Colonic mucosa (tissue), 4 donors: Measurements from ENCODE around the gene SRSF9. TPM values are rescaled to one million over a fixed set of nuclear protein-coding genes. Genes with fewer than 3 reads are reported as not detected.
"Not testable (repeated sequence)": the region's sequence is repeated elsewhere in the genome, so short reads cannot be mapped to it uniquely, and the experiment has no call there.

Experiments used
- DNase-seq: peaks from one replicate; pipeline ENCODE4 v3.0.0-alpha.2; 2020
- H3K27ac ChIP-seq: fragments of 200-600 bp; one replicate; pipeline ENCODE4 v1.8.0; 2021
- H3K27me3 ChIP-seq: fragments of 200-600 bp; one replicate; pipeline ENCODE4 v1.8.0; 2021
- H3K36me3 ChIP-seq: fragments of 200-600 bp; one replicate; pipeline ENCODE4 v1.8.0; 2021
- H3K4me1 ChIP-seq: fragments of 200-600 bp; one replicate; pipeline ENCODE4 v1.8.0; 2021; ENCODE audit warnings: mild to moderate bottlenecking
- H3K4me3 ChIP-seq: fragments of 200-600 bp; one replicate; pipeline ENCODE4 v1.8.0; 2021
- H3K9ac ChIP-seq, 2 donors: one replicate each; pipeline ENCODE4 v1.7.0; 2013; ENCODE audit warnings: control low read depth in 2 of 2, low read depth in 2 of 2, low read length in 2 of 2
- H3K9me3 ChIP-seq: fragments of 200-600 bp; one replicate; pipeline ENCODE4 v1.8.0; 2021
- CTCF ChIP-seq: fragments of 200-600 bp; IDR thresholded peaks from one replicate; pipeline ENCODE4 v1.8.0; 2022; ENCODE audit warnings: antibody characterized with exemption, mild to moderate bottlenecking
- intact Hi-C: fragments of 100-400 bp; cut with DNase I; formaldehyde crosslinking; loops from one replicate; pipeline ENCODE4 v1.14.1; 2022
- total RNA-seq, 2 donors: library from RNA; stranded (reverse); fragmentation: NEBNext Ultra II Directional in 1 of 2; extraction: Animal tissue kit (Norgen Biotek cat#: 25700) in 1 of 2; gene quantifications; one replicate each; pipeline ENCODE4 v1.2.1, GENCODE V29; 2021
- donor health status: healthy.
- donor health status: DM: no; HTN: no; CAD: no.
- donor health status: DM: no; HTN: no; CAD: no.

SRSF9 gene
- total RNA-seq = 100 to 1,000 TPM; 169 to 216 TPM

GRCh38 chr12:120469450-120470149 lies at the start of gene SRSF9:
TSS of gene SRSF9 (minus strand) at chr12:120469748. CDS start at chr12:120469609, 139 bp downstream.
- Histone ChIP-seq H3K9me3 (no peaks in the 10 kb centered on the region), H3K9ac (peak within 1 kb of the TSS; percentile 83 to 97), H3K4me3 (peak within 1 kb of the TSS; percentile 70), H3K36me3 (peaks cover 7% of the 10 kb centered on the region), H3K27ac (peak within 1 kb of the TSS; percentile 70), H3K4me1 (peaks cover 3% of the 10 kb centered on the region), H3K27me3 (no peaks in the 10 kb centered on the region)
- peak; percentile 96 for DNase-seq
- peak; percentile 80 for TF ChIP-seq CTCF
- intact Hi-C loops = no loop called here

- H3K27me3 ChIP-seq, H3K27ac ChIP-seq, H3K4me3 ChIP-seq, H3K4me1 ChIP-seq, H3K9ac ChIP-seq, H3K9me3 ChIP-seq, intact Hi-C loops, DNase-seq, H3K36me3 ChIP-seq: not testable (repeated sequence)
Observed at GRCh38 chr12:120519324-120519723, 49.8 kb upstream of the SRSF9 start.

- Histone ChIP-seq H3K9me3 (no peaks in the 10 kb centered on the region), H3K27me3 (no peaks in the 10 kb centered on the region), H3K36me3 (no peaks in the 10 kb centered on the region), H3K4me3 (no peak overlapping the region), H3K9ac (no peak overlapping the region), H3K4me1 (no peaks in the 10 kb centered on the region), H3K27ac (no peak overlapping the region)
- TF ChIP-seq CTCF = no peak
- no peak for DNase-seq
- intact Hi-C loops = no loop called here
Observed at GRCh38 chr12:120515496-120515895, 45.9 kb upstream of the SRSF9 start.

GRCh38 chr12:120514002-120514401 lies 44.5 kb upstream of the SRSF9 start:
- no peak for TF ChIP-seq CTCF
- Histone ChIP-seq H3K27ac (no peak overlapping the region), H3K9me3 (no peaks in the 10 kb centered on the region), H3K9ac (no peak overlapping the region), H3K27me3 (no peaks in the 10 kb centered on the region), H3K4me1 (no peaks in the 10 kb centered on the region), H3K36me3 (no peaks in the 10 kb centered on the region), H3K4me3 (no peak overlapping the region)
- no peak for DNase-seq
- intact Hi-C loops = no loop called here

GRCh38 chr12:120508537-120508936 lies 39.0 kb upstream of the SRSF9 start:
- Histone ChIP-seq H3K27ac (no peak overlapping the region), H3K36me3 (no peaks in the 10 kb centered on the region), H3K27me3 (no peaks in the 10 kb centered on the region), H3K4me1 (no peaks in the 10 kb centered on the region), H3K9ac (no peak overlapping the region), H3K9me3 (no peaks in the 10 kb centered on the region), H3K4me3 (no peak overlapping the region)
- intact Hi-C loops = no loop called here
- DNase-seq = no peak
- no peak for TF ChIP-seq CTCF

GRCh38 chr12:120504587-120504986 lies 35.0 kb upstream of the SRSF9 start:
- H3K9me3 ChIP-seq = no peaks in the 10 kb centered on the region
- H3K4me1 ChIP-seq = no peaks in the 10 kb centered on the region
- no peak overlapping the region for H3K9ac ChIP-seq
- intact Hi-C loops = no loop called here
- no peak for DNase-seq
- H3K27me3 ChIP-seq = no peaks in the 10 kb centered on the region
- no peak for TF ChIP-seq CTCF
- H3K4me3 ChIP-seq = no peak overlapping the region
- no peak overlapping the region for H3K27ac ChIP-seq
- H3K36me3 ChIP-seq = no peaks in the 10 kb centered on the region
